ENCODE results near the gene NEK2. TPM values are rescaled to one million over a fixed set of nuclear protein-coding genes. Genes with fewer than 3 reads are reported as not detected.
A peak's percentile ranks its signal among the peaks of the same experiment; 100 is the strongest.

The NEK2 gene
- total RNA-seq, 1 experiment from 2014 or later = 60.5 TPM

- H3K4me2 ChIP-seq = no peak overlapping the region
- TF ChIP-seq, protein P1, sequence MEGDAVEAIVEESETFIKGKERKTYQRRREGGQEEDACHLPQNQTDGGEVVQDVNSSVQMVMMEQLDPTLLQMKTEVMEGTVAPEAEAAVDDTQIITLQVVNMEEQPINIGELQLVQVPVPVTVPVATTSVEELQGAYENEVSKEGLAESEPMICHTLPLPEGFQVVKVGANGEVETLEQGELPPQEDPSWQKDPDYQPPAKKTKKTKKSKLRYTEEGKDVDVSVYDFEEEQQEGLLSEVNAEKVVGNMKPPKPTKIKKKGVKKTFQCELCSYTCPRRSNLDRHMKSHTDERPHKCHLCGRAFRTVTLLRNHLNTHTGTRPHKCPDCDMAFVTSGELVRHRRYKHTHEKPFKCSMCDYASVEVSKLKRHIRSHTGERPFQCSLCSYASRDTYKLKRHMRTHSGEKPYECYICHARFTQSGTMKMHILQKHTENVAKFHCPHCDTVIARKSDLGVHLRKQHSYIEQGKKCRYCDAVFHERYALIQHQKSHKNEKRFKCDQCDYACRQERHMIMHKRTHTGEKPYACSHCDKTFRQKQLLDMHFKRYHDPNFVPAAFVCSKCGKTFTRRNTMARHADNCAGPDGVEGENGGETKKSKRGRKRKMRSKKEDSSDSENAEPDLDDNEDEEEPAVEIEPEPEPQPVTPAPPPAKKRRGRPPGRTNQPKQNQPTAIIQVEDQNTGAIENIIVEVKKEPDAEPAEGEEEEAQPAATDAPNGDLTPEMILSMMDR (conservative IDR thresholded peaks at IDR 0.05) = no peak
- no peak for TF ChIP-seq EZH2 (IDR thresholded peaks at IDR 0.05; ENCODE audit: low read depth)
- no peaks in the 10 kb centered on the region for H3K79me2 ChIP-seq (ENCODE audit: low read depth)
- DNase-seq = no peak
- H3K27ac ChIP-seq = no peak overlapping the region
- H3K36me3 ChIP-seq (ENCODE audit: low read depth) = no peaks in the 10 kb centered on the region
- no peak overlapping the region for H3K4me3 ChIP-seq
- POLR2A ChIA-PET (ENCODE audit: unreplicated experiment) = no interaction called here
- H3K9me3 ChIP-seq (ENCODE audit: insufficient read depth, low read depth) = no peaks in the 10 kb centered on the region
- H3K27me3 ChIP-seq (ENCODE audit: insufficient read depth, low read depth) = no peaks in the 10 kb centered on the region
- peaks cover 29% of the 10 kb centered on the region; the same call in 1 of the 2 replicates for H3F3A ChIP-seq (ENCODE audit: insufficient read depth, low read depth)
- intact Hi-C loops (cut with micrococcal nuclease; ENCODE audit: unreplicated experiment) = no loop called here
- CTCF ChIA-PET = no interaction called here
- H4K20me1 ChIP-seq (ENCODE audit: insufficient read depth) = no peaks in the 10 kb centered on the region
- peaks cover 23% of the 10 kb centered on the region for H3K4me1 ChIP-seq (replicated peaks; ENCODE audit: insufficient read depth)
- H2AFZ ChIP-seq = no peak overlapping the region
- no peaks in the 10 kb centered on the region for H3K9me2 ChIP-seq (ENCODE audit: insufficient read depth)
- BruUV-seq (replicated peaks) = no TSS peak
These were observed 60.8 kb downstream of the NEK2 start for GRCh38 chr1:211614615-211615014.

DNA sequence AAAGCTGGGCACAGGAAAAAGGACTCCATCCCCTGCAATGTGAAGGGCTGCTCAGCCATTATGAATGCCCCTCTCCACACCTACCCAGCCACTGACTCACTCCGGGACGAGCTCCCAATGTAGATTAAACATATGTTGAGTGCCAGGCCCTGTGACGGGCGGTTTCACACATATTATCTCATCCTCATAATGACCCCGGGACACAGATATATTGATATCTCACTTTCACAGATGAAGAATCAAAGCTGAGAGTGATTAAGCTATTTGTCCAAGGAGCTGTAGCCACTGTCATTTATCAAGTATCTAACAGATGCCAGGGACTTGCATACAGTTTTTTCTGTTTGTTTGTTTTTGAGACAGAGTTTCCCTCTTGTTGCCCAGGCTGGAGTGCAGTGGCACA, 61.5 kb downstream of the NEK2 start:
- BruUV-seq (replicated peaks) = no TSS peak
- no peaks in the 10 kb centered on the region for H4K20me1 ChIP-seq (ENCODE audit: insufficient read depth)
- intact Hi-C loops (cut with micrococcal nuclease; ENCODE audit: unreplicated experiment) = loop anchor here (1.0 kb wide), 1 partner anchor 35 kb away; the partner anchor contains the start of gene SLC30A1
- peak overlapping the region; percentile 71 for H3K27ac ChIP-seq
- H3F3A ChIP-seq (ENCODE audit: insufficient read depth, low read depth) = peaks cover 29% of the 10 kb centered on the region; the same call in 1 of the 2 replicates
- no peak overlapping the region for H3K4me2 ChIP-seq
- no peak overlapping the region for H3K4me3 ChIP-seq
- no peak for TF ChIP-seq EZH2 (IDR thresholded peaks at IDR 0.05; ENCODE audit: low read depth)
- TF ChIP-seq, protein P1 (conservative IDR thresholded peaks at IDR 0.05) = no peak
- CTCF ChIA-PET = interaction anchor here (0.7 kb wide), 1 partner anchor 474 kb away, joined by 7 read pairs; no protein-coding TSS in a partner anchor
- no peaks in the 10 kb centered on the region for H3K27me3 ChIP-seq (ENCODE audit: insufficient read depth, low read depth)
- no peaks in the 10 kb centered on the region for H3K9me2 ChIP-seq (ENCODE audit: insufficient read depth)
- POLR2A ChIA-PET (ENCODE audit: unreplicated experiment) = no interaction called here
- no peak for DNase-seq
- no peak overlapping the region for H2AFZ ChIP-seq
- peaks cover 23% of the 10 kb centered on the region for H3K4me1 ChIP-seq (replicated peaks; ENCODE audit: insufficient read depth)
- no peaks in the 10 kb centered on the region for H3K36me3 ChIP-seq (ENCODE audit: low read depth)
- no peaks in the 10 kb centered on the region for H3K79me2 ChIP-seq (ENCODE audit: low read depth)
- no peaks in the 10 kb centered on the region for H3K9me3 ChIP-seq (ENCODE audit: insufficient read depth, low read depth)

DNA sequence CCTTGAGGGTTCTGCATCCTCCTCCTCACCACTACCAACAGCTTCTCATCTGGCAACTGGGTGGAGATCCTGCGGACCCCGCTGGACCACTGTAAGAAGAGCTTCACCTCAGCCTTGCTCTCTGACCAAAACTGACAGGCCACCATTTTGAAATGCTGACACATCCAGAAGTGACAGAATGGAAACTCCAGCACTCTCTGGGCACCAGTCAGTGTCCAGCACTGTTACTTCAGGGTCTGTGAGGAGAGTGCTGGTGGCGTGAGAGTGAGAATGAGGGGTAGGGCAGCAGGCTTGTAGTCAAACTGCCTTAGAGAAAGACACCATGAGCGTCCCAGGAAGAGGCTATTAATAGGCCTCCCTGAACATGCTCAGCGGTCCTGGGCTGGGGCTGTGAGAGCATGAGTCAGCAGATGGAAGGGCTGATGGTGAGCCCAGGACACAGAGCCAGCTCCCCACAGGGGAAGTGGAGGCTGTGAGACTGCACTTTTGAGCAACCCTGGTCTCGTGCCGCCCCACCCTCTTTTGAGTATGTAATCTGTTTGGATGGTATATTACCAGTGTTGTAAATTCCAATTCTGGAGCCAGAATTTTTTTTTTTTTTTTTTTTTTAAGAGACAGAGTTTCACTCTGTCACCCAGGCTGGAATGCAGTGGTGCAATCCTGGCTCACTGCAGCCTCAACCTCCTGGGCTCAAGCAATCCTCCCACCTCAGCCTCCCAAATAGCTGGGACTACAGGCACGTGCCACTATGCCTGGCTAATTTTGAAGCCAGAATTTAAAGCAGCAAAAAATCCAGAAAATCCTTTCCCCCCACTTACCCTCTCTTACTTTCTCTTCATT, 62.1 kb downstream of the NEK2 start:
- Histone ChIP-seq H3K4me2 (peak overlapping the region; percentile 38), H3K4me3 (no peak overlapping the region), H3K9me2 (ENCODE audit: insufficient read depth) (no peaks in the 10 kb centered on the region), H2AFZ (peak overlapping the region; percentile 61; the same call in 1 of the 2 replicates), H3K79me2 (ENCODE audit: low read depth) (no peaks in the 10 kb centered on the region), H3K9me3 (ENCODE audit: insufficient read depth, low read depth) (no peaks in the 10 kb centered on the region), H3K36me3 (ENCODE audit: low read depth) (no peaks in the 10 kb centered on the region), H3K4me1 (replicated peaks; ENCODE audit: insufficient read depth) (peaks cover 23% of the 10 kb centered on the region), H4K20me1 (ENCODE audit: insufficient read depth) (no peaks in the 10 kb centered on the region), H3K27me3 (ENCODE audit: insufficient read depth, low read depth) (no peaks in the 10 kb centered on the region), H3K27ac (peak overlapping the region; percentile 71), H3F3A (ENCODE audit: insufficient read depth, low read depth) (peaks cover 29% of the 10 kb centered on the region; the same call in 1 of the 2 replicates)
- intact Hi-C loops (cut with micrococcal nuclease; ENCODE audit: unreplicated experiment) = loop anchor here (1.0 kb wide), 1 partner anchor 34 kb away; the partner anchor contains the start of gene SLC30A1
- ChIA-PET POLR2A (ENCODE audit: unreplicated experiment) (interaction anchor here (0.5 to 0.7 kb wide), 2 partner anchors 36 to 98 kb away, joined by 3 to 21 read pairs; no protein-coding TSS in a partner anchor), CTCF (interaction anchor here (0.6 to 0.7 kb wide), 2 partner anchors 20 to 475 kb away, joined by 3 to 7 read pairs; no protein-coding TSS in a partner anchor)
- BruUV-seq (replicated peaks) = TSS peak; percentile 82
- TF ChIP-seq, protein P1 (conservative IDR thresholded peaks at IDR 0.05) = no peak
- no peak for TF ChIP-seq EZH2 (IDR thresholded peaks at IDR 0.05; ENCODE audit: low read depth)
- peak; percentile 79 to 84 for DNase-seq

Data from PC-9 (cell line).